Activated T-cell treated with anti-CD3 and anti-CD28 coated beads, Interleukin-2, amount 50 U/mL, for 1 hour (primary cell): ENCODE measurements around the gene PGAM5.

ENCODE experiments used
- DNase-seq: peaks from one replicate; pipeline ENCODE4 v3.0.0-alpha.2; 2020

The PGAM5 gene

GRCh38 chr12:132710405-132711079, at the start of gene PGAM5:
Gene PGAM5, plus strand, starts transcription at chr12:132710842. Its CDS starts 35 bp downstream, at chr12:132710877.
- peak; percentile 93 for DNase-seq

GRCh38 chr12:132660996-132661395, 49.6 kb upstream of the PGAM5 start:
- no peak for DNase-seq

GRCh38 chr12:132661972-132662371, 48.7 kb upstream of the PGAM5 start:
- DNase-seq: no peak

GRCh38 chr12:132662901-132663755, 47.5 kb upstream of the PGAM5 start:
- no peak for DNase-seq

- no peak for DNase-seq
Observed at GRCh38 chr12:132664206-132665148, 46.2 kb upstream of the PGAM5 start.

- no peak for DNase-seq
Observed at GRCh38 chr12:132665149-132665491, 45.5 kb upstream of the PGAM5 start.

- no peak for DNase-seq
Observed at GRCh38 chr12:132665794-132666193, 44.8 kb upstream of the PGAM5 start.

- no peak for DNase-seq
Observed at GRCh38 chr12:132668191-132669088, 42.2 kb upstream of the PGAM5 start.

- DNase-seq: no peak
Observed at GRCh38 chr12:132669166-132669879, 41.3 kb upstream of the PGAM5 start.

GRCh38 chr12:132672116-132672515, 38.5 kb upstream of the PGAM5 start:
- no peak for DNase-seq

- no peak for DNase-seq
Observed at GRCh38 chr12:132672678-132673077, 38.0 kb upstream of the PGAM5 start.

GRCh38 chr12:132673288-132674179, 37.1 kb upstream of the PGAM5 start:
- DNase-seq: no peak

GRCh38 chr12:132674561-132674960, 36.1 kb upstream of the PGAM5 start:
- DNase-seq: no peak

- DNase-seq: no peak
Observed at GRCh38 chr12:132675757-132676432, 34.7 kb upstream of the PGAM5 start.

- no peak for DNase-seq
Observed at GRCh38 chr12:132677492-132677891, 33.1 kb upstream of the PGAM5 start.

- no peak for DNase-seq
Observed at GRCh38 chr12:132685400-132685799, 25.2 kb upstream of the PGAM5 start.

GRCh38 chr12:132686825-132687210, 23.8 kb upstream of the PGAM5 start:
- no peak for DNase-seq

- peak; percentile 95 for DNase-seq
Observed at GRCh38 chr12:132687211-132688164, 23.2 kb upstream of the PGAM5 start, which contains the start of the genes POLE and PXMP2. Gene POLE, minus strand, starts transcription at chr12:132687342. Its CDS starts 27 bp downstream, at chr12:132687315. Gene PXMP2, plus strand, starts transcription at chr12:132687587. Its CDS starts 84 bp downstream, at chr12:132687671.
